ENCODE data around the gene SIPA1L3. TPM values are rescaled to one million over a fixed set of nuclear protein-coding genes. Genes with fewer than 3 reads are reported as not detected.
A peak's percentile ranks its signal among the peaks of the same experiment; 100 is the strongest.

Gene SIPA1L3
- polyA plus RNA-seq, 1 of the 3 experiments (the other 2 are of a cell fraction), result 11.6 TPM

GRCh38 chr19:38004521-38005223 is 97.7 kb downstream of the SIPA1L3 start:
- Histone ChIP-seq H2AFZ (ENCODE audit: low read depth) (no peak overlapping the region), H3F3A (replicated peaks; ENCODE audit: insufficient read depth) (peaks cover 59% of the 10 kb centered on the region), H4K20me1 (ENCODE audit: insufficient read depth) (no peaks in the 10 kb centered on the region), H3K4me3 (ENCODE audit: low read depth in 2 of 2, low read length in 1 of 2) (peak overlapping the region; percentile 46 to 57), H3K36me3 (replicated peaks in 1 of 2; ENCODE audit: control insufficient read depth in 1 of 2, insufficient read depth in 2 of 2, low read length in 1 of 2) (no peaks in the 10 kb centered on the region), H3K27ac (ENCODE audit: low read depth in 2 of 2, low read length in 1 of 2) (peak overlapping the region; percentile 98 to 100), H3K4me2 (peak overlapping the region; percentile 84), H3K4me1 (ENCODE audit: control insufficient read depth in 1 of 2, insufficient read depth in 2 of 2, low read depth in 1 of 2, low read length in 1 of 2) (peaks cover 25 to 32% of the 10 kb centered on the region in 2 experiments), H3K27me3 (ENCODE audit: insufficient read depth) (no peaks in the 10 kb centered on the region), H3K9ac (peak overlapping the region; percentile 85), H3K79me2 (ENCODE audit: insufficient read depth) (peaks cover 56% of the 10 kb centered on the region), H3K9me3 (no peaks in the 10 kb centered on the region), H3K9me2 (no peaks in the 10 kb centered on the region)
- ChIA-PET CTCF (interaction anchor here (0.9 to 1.7 kb wide), 5 partner anchors 90 to 220 kb away, joined by 3 to 5 read pairs (median 4); no protein-coding TSS in a partner anchor), POLR2A (interaction anchor here (0.6 to 3.5 kb wide), 16 partner anchors 8 to 205 kb away, joined by 3 to 50 read pairs (median 5); partner anchors contain the start of genes SIPA1L3 and WDR87)
- DNase-seq, result peak; percentile 89
- WGBS (ENCODE audit: low lambda C conversion rate), result 25% methylated on average over 15 of the region's 15 CpGs
- TF ChIP-seq RFX5 (IDR thresholded peaks at IDR 0.05; ENCODE audit: low read length) (peak; percentile 69; the same call in 1 of the 2 replicates), REST (IDR thresholded peaks at IDR 0.05; ENCODE audit: low read depth, low read length) (no peak), GABPA (IDR thresholded peaks at IDR 0.05; ENCODE audit: low read depth) (no peak), PBX3 (IDR thresholded peaks at IDR 0.05) (peak; percentile 42), USF2 (IDR thresholded peaks at IDR 0.05; ENCODE audit: borderline replicate concordance, low read depth, low read length) (peak; percentile 75), TAF1 (IDR thresholded peaks at IDR 0.05; ENCODE audit: borderline replicate concordance, low read depth, low read length) (peak; percentile 70), EP300 (IDR thresholded peaks at IDR 0.05; ENCODE audit: borderline replicate concordance in 1 of 2, low read depth in 1 of 2, low read length in 1 of 2) (no peak), MXI1 (IDR thresholded peaks at IDR 0.05; ENCODE audit: low read depth, low read length) (peak; percentile 52; the same call in 1 of the 2 replicates), NRF1 (IDR thresholded peaks at IDR 0.05; ENCODE audit: low read depth, low read length) (no peak), RCOR1 (IDR thresholded peaks at IDR 0.05; ENCODE audit: low read length) (no peak), MAX (IDR thresholded peaks at IDR 0.05; ENCODE audit: low read depth) (peak; percentile 78), ZBTB33 (IDR thresholded peaks at IDR 0.05; ENCODE audit: borderline replicate concordance, low read depth) (no peak), FOXM1 (IDR thresholded peaks at IDR 0.05; ENCODE audit: low read depth) (no peak), SIN3A (IDR thresholded peaks at IDR 0.05; ENCODE audit: borderline replicate concordance, low read depth, low read length) (peak; percentile 68; the same call in 1 of the 2 replicates), JUND (IDR thresholded peaks at IDR 0.05) (no peak), CHD2 (IDR thresholded peaks at IDR 0.05; ENCODE audit: low read length, partially characterized antibody) (peak; percentile 50), ELF1 (IDR thresholded peaks at IDR 0.05) (no peak), POLR2AphosphoS5 (IDR thresholded peaks at IDR 0.05; ENCODE audit: low read depth, low read length) (peak; percentile 98), FOSL2 (IDR thresholded peaks at IDR 0.05; ENCODE audit: borderline replicate concordance, low read depth) (0 out of 2 replicates have a peak, but pooled peaks have one; percentile 11), CTCF (IDR thresholded peaks at IDR 0.05) (no peak), FOXJ3 (CRISPR knock-in tag; IDR thresholded peaks at IDR 0.05) (no peak)

Measured in SK-N-SH (cell line).